Measurements from ENCODE around the gene MMP24OS.

The MMP24OS gene

GRCh38 chr20:35286077-35286898 is 8.4 kb upstream of the MMP24OS start:
- intact Hi-C loops (cut with DNase I; ENCODE audit: low total_unique reads): no loop called here

GRCh38 chr20:35285806-35286076 is 7.8 kb upstream of the MMP24OS start:
- Histone ChIP-seq H3K27ac (no peak overlapping the region), H3K4me1 (peaks cover 0 to 28% (median 20%) of the 10 kb centered on the region in 4 donors), H3K36me3 (peaks cover 0 to 15% (median 2%) of the 10 kb centered on the region in 3 donors), H3K9me3 (no peaks in the 10 kb centered on the region), H3K4me3 (no peak overlapping the region), H3K27me3 (no peaks in the 10 kb centered on the region)
- DNase-seq: no peak
- TF ChIP-seq CTCF (IDR thresholded peaks at IDR 0.05): no peak
- intact Hi-C loops (cut with DNase I; ENCODE audit: low total_unique reads): no loop called here

More at GRCh38 chr20:35286077-35286898, 8.4 kb upstream of the MMP24OS start:
- H3K36me3 ChIP-seq: peaks cover 0 to 10% (median 0%) of the 10 kb centered on the region in 3 donors
- no peak for TF ChIP-seq CTCF (IDR thresholded peaks at IDR 0.05)
- H3K9me3 ChIP-seq: no peaks in the 10 kb centered on the region
- no peak overlapping the region for H3K27ac ChIP-seq
- H3K4me3 ChIP-seq: no peak overlapping the region
- peaks cover 0 to 3% of the 10 kb centered on the region in 2 donors for H3K27me3 ChIP-seq
- peaks cover 0 to 28% (median 20%) of the 10 kb centered on the region in 4 donors for H3K4me1 ChIP-seq
- DNase-seq: no peak

GRCh38 chr20:35284992-35285805 is 7.3 kb upstream of the MMP24OS start:
- H3K9me3 ChIP-seq: no peaks in the 10 kb centered on the region
- peak overlapping the region; percentile 83 to 86 for H3K27ac ChIP-seq
- DNase-seq: no peak
- H3K27me3 ChIP-seq: no peaks in the 10 kb centered on the region
- H3K4me1 ChIP-seq: peaks cover 0 to 28% (median 20%) of the 10 kb centered on the region in 4 donors
- H3K36me3 ChIP-seq: peaks cover 2 to 21% (median 7%) of the 10 kb centered on the region in 3 donors
- peak overlapping the region; percentile 80 to 99 for H3K4me3 ChIP-seq
- no peak for TF ChIP-seq CTCF (IDR thresholded peaks at IDR 0.05)
- intact Hi-C loops (cut with DNase I; ENCODE audit: low total_unique reads): no loop called here

GRCh38 chr20:35284267-35284991 is 6.5 kb upstream of the MMP24OS start, which contains the start of gene EIF6:
TSS of gene EIF6 (minus strand) at chr20:35284772. CDS start at chr20:35284487, 285 bp downstream.
- intact Hi-C loops (cut with DNase I; ENCODE audit: low total_unique reads): no loop called here
- peak; percentile 74 to 86 for DNase-seq
- Histone ChIP-seq H3K27ac (peak within 1 kb of the TSS; percentile 83 to 86), H3K27me3 (no peaks in the 10 kb centered on the region), H3K9me3 (no peaks in the 10 kb centered on the region), H3K4me1 (peaks cover 0 to 28% (median 20%) of the 10 kb centered on the region in 4 donors), H3K36me3 (peaks cover 8 to 29% (median 14%) of the 10 kb centered on the region in 3 donors), H3K4me3 (peak within 1 kb of the TSS; percentile 80 to 99)
- TF ChIP-seq CTCF (IDR thresholded peaks at IDR 0.05): no peak
